Muscle layer of duodenum (tissue), 2 donors: ENCODE data around the gene APBB2.

Experiments
- H3K27ac ChIP-seq: one replicate; pipeline ENCODE4 v1.7.0; 2013; ENCODE audit warnings: mild to moderate bottlenecking, low read length
- H3K27me3 ChIP-seq: one replicate; pipeline ENCODE4 v1.7.0; 2013; ENCODE audit warnings: low read depth, mild to moderate bottlenecking, control low read depth, low read length
- H3K36me3 ChIP-seq, 2 donors: one replicate each; pipeline ENCODE4 v1.7.0; 2013; ENCODE audit warnings: low read length in 2 of 2, control low read depth in 1 of 2, mild to moderate bottlenecking in 1 of 2; ENCODE audit not compliant: insufficient read depth in 2 of 2, control insufficient read depth in 1 of 2
- H3K4me1 ChIP-seq, 2 donors: one replicate each; pipeline ENCODE4 v1.7.0; 2013; ENCODE audit warnings: low read length in 2 of 2, mild to moderate bottlenecking in 2 of 2, control low read depth in 1 of 2, moderate library complexity in 1 of 2; ENCODE audit not compliant: insufficient read depth in 2 of 2, control insufficient read depth in 1 of 2
- H3K4me3 ChIP-seq, 2 donors: one replicate each; pipeline ENCODE4 v1.7.0; 2013; ENCODE audit warnings: low read length in 2 of 2, low read depth in 1 of 2, mild to moderate bottlenecking in 1 of 2
- H3K9me3 ChIP-seq, 2 donors: one replicate each; pipeline ENCODE4 v1.7.0; 2013; ENCODE audit warnings: low read length in 2 of 2, control low read depth in 1 of 2, mild to moderate bottlenecking in 1 of 2; ENCODE audit not compliant: control insufficient read depth in 1 of 2
- donor health status: healthy.

APBB2 gene

DNA sequence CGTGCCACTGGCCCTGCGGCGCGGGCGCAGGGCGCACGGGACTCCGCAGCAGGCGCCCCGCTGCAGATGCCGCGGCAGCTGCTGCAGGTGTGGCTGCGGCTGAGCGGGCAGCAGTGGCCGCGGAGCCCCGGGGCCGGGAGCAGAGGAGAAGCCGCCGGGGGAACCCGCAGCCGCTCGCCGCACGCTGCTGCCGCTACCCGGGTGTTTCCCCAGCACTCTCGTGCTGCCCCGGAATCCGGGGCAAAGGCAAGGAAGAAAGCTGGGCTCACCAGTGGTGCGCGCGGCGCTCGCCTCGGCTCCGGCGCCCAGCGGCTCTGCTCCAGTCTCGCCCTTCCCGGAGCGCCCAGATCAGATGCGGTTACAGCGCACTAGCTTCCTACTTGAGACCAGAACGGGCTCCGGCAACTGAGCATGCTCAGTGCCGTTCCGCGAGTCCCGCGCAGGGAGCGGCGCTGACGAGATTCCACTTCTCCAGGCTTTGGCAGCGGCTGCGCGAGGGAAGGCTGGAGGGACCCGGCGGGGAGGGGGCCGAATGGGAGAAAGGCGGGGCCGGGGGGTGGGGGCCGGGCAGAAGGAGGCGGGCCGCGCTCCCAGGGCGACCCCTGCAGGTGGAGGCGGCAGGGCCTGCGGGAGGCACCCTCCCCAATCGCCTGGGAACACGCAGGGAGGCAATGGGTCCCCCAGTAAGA is at the start of gene APBB2:
Gene APBB2 (minus strand): TSS at position 407 of the 689 bp plus-strand sequence. CDS start 181,288 bp downstream, outside the sequence.
- H3K27me3 ChIP-seq = no peaks in the 10 kb centered on the region
- no peaks in the 10 kb centered on the region for H3K36me3 ChIP-seq
- H3K4me1 ChIP-seq = peaks cover 3 to 24% of the 10 kb centered on the region in 2 donors
- peak within 1 kb of the TSS; percentile 67 to 72 for H3K4me3 ChIP-seq
- H3K27ac ChIP-seq = peak within 1 kb of the TSS; percentile 10
- H3K9me3 ChIP-seq = no peaks in the 10 kb centered on the region

DNA sequence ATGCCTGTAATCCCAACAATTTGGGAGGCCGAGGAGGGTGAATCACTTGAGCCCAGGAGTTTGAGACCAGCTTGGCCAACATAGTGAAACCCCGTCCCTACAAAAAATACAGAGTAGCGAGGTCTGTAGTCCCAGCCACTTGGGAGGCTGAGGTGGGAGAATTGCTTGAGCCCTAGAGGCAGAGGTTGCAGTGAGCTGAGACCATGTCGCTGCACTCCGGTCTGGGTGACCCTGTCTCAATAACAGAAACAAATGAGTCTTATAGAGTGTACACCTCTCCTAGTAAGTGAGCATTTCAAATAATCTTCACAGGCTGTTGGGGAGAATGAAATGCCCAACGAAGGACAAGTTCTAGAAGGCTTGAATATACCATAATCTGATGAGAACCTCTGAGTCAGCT is 47.9 kb upstream of the APBB2 start:
- Histone ChIP-seq H3K27ac (no peak overlapping the region), H3K36me3 (no peaks in the 10 kb centered on the region), H3K27me3 (peaks cover 4% of the 10 kb centered on the region), H3K9me3 (no peaks in the 10 kb centered on the region), H3K4me1 (peaks cover 0 to 7% of the 10 kb centered on the region in 2 donors), H3K4me3 (no peak overlapping the region)

DNA sequence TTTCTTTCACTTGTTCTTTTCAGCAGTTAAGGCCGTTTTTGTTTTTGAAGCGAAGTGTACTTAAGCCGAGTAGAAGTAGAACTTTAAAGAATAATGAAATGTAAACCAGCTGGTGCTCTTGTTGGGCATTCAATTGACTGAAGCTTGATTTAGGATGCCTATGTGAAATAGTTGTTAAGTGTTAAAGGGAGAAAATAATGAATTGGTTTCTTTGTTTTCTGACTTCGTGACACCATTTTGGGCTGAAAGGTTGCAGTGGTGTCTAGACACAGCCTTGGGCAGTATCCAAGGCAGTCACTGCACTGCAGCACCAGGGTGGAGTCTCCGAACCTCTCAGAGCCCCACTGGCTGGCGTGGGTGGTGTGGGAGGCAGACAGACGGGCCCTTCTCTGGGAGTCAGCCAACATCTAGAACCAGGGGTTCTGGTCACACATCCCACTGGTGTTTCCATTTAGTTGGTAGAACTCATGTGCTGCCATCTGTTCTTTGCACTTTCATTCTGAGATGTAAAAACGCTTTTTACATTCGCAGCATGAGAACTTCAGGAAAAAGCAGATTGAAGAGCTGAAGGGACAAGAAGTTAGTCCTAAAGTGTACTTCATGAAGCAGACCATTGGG is 45.9 kb upstream of the APBB2 start:
- Histone ChIP-seq H3K4me1 (peaks cover 0 to 15% of the 10 kb centered on the region in 2 donors), H3K36me3 (no peaks in the 10 kb centered on the region), H3K27ac (no peak overlapping the region), H3K4me3 (no peak overlapping the region), H3K27me3 (peaks cover 14% of the 10 kb centered on the region), H3K9me3 (no peaks in the 10 kb centered on the region)

DNA sequence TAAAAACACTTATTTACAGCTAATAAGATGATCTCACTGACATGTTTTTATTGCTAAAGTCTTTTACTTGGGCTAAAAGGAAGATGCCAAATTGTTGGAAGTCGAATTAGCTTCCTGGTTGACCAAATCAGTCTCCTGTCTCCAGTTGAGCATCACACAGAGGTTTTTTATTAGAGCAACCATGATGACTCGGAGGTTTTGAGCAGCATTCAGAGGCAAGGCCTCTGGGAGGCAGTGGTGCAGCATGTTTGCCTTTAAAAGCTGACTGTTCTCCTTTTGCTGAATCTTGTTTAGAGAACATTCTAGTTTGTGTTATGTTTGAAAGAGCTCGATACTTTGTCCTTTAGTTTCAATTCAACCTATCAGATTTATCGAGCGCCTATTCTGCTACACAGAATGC is 44.4 kb upstream of the APBB2 start:
- H3K27me3 ChIP-seq = peaks cover 14% of the 10 kb centered on the region
- no peaks in the 10 kb centered on the region for H3K36me3 ChIP-seq
- peaks cover 0 to 15% of the 10 kb centered on the region in 2 donors for H3K4me1 ChIP-seq
- H3K9me3 ChIP-seq = no peaks in the 10 kb centered on the region
- H3K4me3 ChIP-seq = no peak overlapping the region
- H3K27ac ChIP-seq = no peak overlapping the region

DNA sequence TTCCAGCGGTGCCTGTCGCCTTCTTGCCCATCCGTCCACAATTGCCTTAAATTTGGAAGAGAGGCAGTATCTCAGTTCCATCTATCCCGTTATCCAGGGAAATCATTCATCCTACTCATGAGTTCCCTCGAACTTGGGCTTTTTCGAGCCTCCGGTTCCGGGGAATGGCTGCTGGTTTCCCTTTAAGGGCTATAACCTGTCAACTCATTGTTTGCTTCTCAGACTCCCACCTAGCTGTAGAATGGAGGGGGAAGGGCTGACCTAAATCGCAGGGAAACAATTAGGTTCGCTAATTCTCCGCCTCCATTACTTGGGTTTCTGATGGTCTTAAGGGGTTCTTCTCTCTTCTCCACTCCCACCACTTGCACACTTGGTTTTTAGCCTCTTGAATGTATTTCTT is 43.6 kb upstream of the APBB2 start:
- H3K4me3 ChIP-seq = peak overlapping the region; percentile 22 to 77
- no peaks in the 10 kb centered on the region for H3K36me3 ChIP-seq
- H3K9me3 ChIP-seq = no peaks in the 10 kb centered on the region
- no peak overlapping the region for H3K27ac ChIP-seq
- H3K27me3 ChIP-seq = peaks cover 15% of the 10 kb centered on the region
- peaks cover 0 to 15% of the 10 kb centered on the region in 2 donors for H3K4me1 ChIP-seq

DNA sequence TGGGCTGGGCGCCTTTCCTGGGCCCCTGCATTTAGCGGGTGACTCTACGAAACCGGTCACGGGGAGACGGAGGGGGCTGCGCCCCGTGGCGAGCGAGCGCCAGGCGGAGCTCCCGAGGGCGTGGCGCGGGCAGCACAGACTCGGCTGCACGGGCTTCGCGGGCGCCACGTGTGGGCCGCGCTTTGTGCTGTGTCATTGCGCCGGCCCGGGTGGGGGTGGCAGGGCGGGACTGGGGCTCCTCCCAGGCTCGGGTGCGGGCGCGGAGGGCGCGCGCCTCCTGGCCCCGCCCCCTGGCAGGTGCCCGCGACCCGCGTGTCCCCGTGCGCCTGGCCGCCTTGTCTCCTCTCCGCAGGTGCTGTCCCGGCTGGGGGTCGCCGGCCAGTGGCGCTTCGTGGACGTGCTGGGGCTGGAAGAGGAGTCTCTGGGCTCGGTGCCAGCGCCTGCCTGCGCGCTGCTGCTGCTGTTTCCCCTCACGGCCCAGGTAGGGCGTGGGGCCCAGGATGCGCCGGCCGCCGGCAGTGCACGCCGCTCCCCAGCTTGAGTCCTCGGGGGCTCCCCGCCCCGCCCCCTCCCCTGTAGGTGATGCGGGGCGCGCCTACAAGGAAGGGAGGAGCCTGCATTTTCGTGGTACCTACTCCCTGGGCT is 43.0 kb upstream of the APBB2 start:
- peaks cover 0 to 15% of the 10 kb centered on the region in 2 donors for H3K4me1 ChIP-seq
- H3K4me3 ChIP-seq = peak overlapping the region; percentile 22 to 77
- H3K27ac ChIP-seq = no peak overlapping the region
- peaks cover 17% of the 10 kb centered on the region for H3K27me3 ChIP-seq
- H3K36me3 ChIP-seq = no peaks in the 10 kb centered on the region
- no peaks in the 10 kb centered on the region for H3K9me3 ChIP-seq

DNA sequence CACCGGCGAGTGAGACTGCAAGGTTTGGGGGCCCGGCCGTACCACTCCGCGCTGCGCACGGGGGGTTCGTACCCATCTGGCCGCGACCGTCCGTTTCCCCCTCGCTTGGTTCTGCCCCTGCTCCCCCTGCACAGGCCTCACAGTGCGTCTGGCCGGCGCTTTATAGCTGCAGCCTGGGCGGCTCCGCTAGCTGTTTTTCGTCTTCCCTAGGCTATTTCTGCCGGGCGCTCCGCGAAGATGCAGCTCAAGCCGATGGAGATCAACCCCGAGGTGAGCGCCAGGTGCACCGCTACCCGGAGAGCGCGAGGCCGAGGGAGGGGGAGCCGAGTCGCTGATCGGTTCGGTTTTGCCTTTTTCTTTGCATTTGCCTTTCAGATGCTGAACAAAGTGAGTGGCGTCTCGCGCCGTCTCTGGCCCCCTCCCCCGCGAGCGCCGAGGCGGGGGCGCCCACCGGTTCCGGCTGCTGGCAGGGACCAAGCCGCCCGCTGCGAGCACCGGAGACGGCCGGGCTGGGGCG is 42.5 kb upstream of the APBB2 start, which contains the start of gene UCHL1:
Gene UCHL1 (plus strand): TSS at position 189 of the 517 bp plus-strand sequence. CDS start 49 bp downstream, at position 238.
- Histone ChIP-seq H3K9me3 (no peaks in the 10 kb centered on the region), H3K4me3 (peak within 1 kb of the TSS; percentile 22 to 77), H3K4me1 (peaks cover 0 to 15% of the 10 kb centered on the region in 2 donors), H3K27me3 (peaks cover 17% of the 10 kb centered on the region), H3K27ac (no peak within 1 kb of the TSS), H3K36me3 (no peaks in the 10 kb centered on the region)

DNA sequence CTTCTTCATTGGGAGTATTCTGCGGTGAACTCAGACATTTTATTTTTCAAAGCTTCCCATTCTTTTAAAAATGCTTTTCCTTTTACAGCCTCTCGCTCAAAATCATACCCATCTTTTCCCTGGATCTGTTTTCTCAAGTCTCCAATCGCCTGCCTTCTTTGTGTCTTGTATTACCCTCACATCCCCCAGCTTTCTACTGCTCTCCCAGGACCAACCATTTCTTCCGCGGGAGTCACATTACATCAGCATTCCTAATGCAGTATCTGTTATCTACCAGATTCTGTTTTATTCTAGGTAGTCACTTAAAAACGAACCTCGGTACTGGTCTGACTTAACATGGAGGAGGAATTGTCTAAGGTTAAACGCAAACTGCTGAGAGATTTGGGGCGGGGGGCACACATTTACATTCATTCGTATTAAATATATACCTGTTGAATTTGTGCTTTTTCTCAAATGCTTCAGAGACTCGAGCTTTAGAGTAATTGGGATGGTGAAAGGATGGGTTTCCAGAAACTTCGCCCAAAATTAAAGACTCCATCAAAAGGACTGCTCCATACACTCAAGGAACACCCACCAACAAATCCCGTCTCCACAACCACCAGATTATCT is 41.9 kb upstream of the APBB2 start:
- Histone ChIP-seq H3K27me3 (peaks cover 17% of the 10 kb centered on the region), H3K4me3 (peak overlapping the region in 1 of 2 donors; percentile 77), H3K4me1 (peaks cover 0 to 15% of the 10 kb centered on the region in 2 donors), H3K36me3 (no peaks in the 10 kb centered on the region), H3K9me3 (no peaks in the 10 kb centered on the region), H3K27ac (no peak overlapping the region)

DNA sequence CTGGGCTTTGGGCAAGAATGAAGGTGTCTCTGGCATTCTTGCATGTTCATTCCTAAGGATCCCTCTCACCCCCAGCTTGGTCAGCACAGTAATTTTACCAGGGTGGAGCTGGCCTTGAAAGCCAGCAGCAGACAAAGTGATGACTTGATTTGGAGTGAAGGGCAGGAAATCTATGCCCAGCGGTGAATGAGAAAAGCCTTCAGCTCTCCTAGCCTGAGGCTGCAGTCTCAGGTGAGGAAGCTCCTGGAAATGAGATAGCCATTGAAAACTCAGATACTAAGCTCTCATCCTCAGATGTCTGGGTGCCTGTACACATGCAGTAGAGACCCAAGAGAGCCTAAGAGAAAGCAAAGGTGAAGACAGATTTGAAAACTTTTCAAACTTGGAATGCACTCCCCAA is 31.6 kb upstream of the APBB2 start:
- Histone ChIP-seq H3K4me3 (no peak overlapping the region), H3K27ac (no peak overlapping the region), H3K27me3 (no peaks in the 10 kb centered on the region)

DNA sequence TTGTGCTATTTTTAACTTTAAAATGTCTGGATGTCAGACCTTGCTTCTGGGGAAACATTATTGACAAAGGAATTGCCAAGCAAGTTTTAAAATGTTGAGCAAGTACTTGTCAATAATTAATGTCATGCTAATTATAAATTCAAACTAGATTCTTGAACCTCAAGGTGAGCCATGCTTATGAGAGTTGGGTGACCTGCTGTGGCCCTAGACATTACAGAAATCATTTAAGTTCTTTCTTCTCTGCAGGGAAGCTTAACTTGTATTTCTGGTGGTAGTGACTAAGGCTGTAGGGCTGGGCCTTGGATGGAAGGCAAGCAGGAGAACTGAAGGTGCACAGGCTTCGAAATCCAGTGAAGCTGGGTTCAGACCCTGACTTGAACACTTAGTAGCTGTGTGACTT is 27.6 kb upstream of the APBB2 start:
- H3K4me3 ChIP-seq = no peak overlapping the region
- no peak overlapping the region for H3K27ac ChIP-seq
- no peaks in the 10 kb centered on the region for H3K9me3 ChIP-seq
- no peaks in the 10 kb centered on the region for H3K4me1 ChIP-seq
- H3K36me3 ChIP-seq = no peaks in the 10 kb centered on the region
- no peaks in the 10 kb centered on the region for H3K27me3 ChIP-seq

More for the DNA sequence above, 31.6 kb upstream of the APBB2 start:
- Histone ChIP-seq H3K4me1 (no peaks in the 10 kb centered on the region), H3K36me3 (no peaks in the 10 kb centered on the region), H3K9me3 (no peaks in the 10 kb centered on the region)

DNA sequence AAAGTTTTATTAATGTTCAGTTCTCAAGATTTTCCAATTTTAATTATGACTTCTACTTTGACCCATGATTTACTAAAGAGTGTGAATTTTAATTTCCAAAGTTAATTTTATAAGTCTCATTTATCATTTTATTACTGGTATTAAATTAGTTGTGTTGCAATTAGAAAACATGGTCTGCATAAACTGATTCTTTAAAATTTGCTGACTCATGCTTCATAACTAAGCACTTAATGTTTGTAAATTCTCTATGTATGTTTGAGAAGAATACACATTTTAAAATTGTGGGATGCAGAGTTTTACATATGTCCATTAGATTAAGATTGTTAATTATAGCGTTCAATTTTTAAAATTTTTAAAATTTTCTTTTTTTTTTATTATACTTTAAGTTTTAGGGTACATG is 22.2 kb upstream of the APBB2 start:
- no peaks in the 10 kb centered on the region for H3K36me3 ChIP-seq
- no peak overlapping the region for H3K4me3 ChIP-seq
- H3K27me3 ChIP-seq = no peaks in the 10 kb centered on the region
- H3K9me3 ChIP-seq = no peaks in the 10 kb centered on the region
- no peaks in the 10 kb centered on the region for H3K4me1 ChIP-seq
- no peak overlapping the region for H3K27ac ChIP-seq
